ENCODE data around the gene DNAH17. TPM values are rescaled to one million over a fixed set of nuclear protein-coding genes. Genes with fewer than 3 reads are reported as not detected.

DNAH17 gene
- total and polyA plus RNA-seq, 2 of the 13 experiments (the other 11 are each of a cell fraction or from before 2014, with no cell fraction given), result 0.86 to 1.6 TPM

- TF ChIP-seq CBX2 (IDR thresholded peaks at IDR 0.05; ENCODE audit: low read depth, low read length) (no peak), CBX2 (CRISPR knock-in tag; IDR thresholded peaks at IDR 0.05; ENCODE audit: low read depth) (0 out of 2 replicates have a peak, but pooled peaks have one; percentile 53), THAP8 (CRISPR knock-in tag; IDR thresholded peaks at IDR 0.05; ENCODE audit: borderline replicate concordance) (no peak), SMC3 (IDR thresholded peaks at IDR 0.05; ENCODE audit: low read length) (no peak), NCOA2 (CRISPR knock-in tag; IDR thresholded peaks at IDR 0.05) (peak; percentile 61), PRDM10 (CRISPR knock-in tag; IDR thresholded peaks at IDR 0.05; ENCODE audit: low read depth) (no peak; the same call in 1 of the 2 replicates), ATF3 (CRISPR knock-in tag; IDR thresholded peaks at IDR 0.05) (peak; percentile 98), THYN1 (CRISPR knock-in tag; IDR thresholded peaks at IDR 0.05; ENCODE audit: borderline replicate concordance, low read depth) (no peak), ZNF20 (CRISPR knock-in tag; IDR thresholded peaks at IDR 0.05) (no peak), ZBED4 (CRISPR knock-in tag; IDR thresholded peaks at IDR 0.05; ENCODE audit: borderline replicate concordance) (no peak), TEF (CRISPR knock-in tag; IDR thresholded peaks at IDR 0.05) (no peak), ZNF362 (CRISPR knock-in tag; IDR thresholded peaks at IDR 0.05; ENCODE audit: borderline replicate concordance) (no peak), ZBTB33 (CRISPR knock-in tag; IDR thresholded peaks at IDR 0.05) (peak; percentile 52; the same call in 1 of the 2 replicates), NR2C2 (CRISPR knock-in tag; IDR thresholded peaks at IDR 0.05; ENCODE audit: borderline replicate concordance) (peak; percentile 42; the same call in 1 of the 2 replicates), ASH2L (IDR thresholded peaks at IDR 0.05; ENCODE audit: insufficient read length, low read depth, low read length) (peak; percentile 54)
Observed at GRCh38 chr17:78558181-78558850, 18.9 kb downstream of the DNAH17 start (continued).

Measured in HepG2 (cell line).